22Rv1 (cell line): Measurements from ENCODE around the gene TRIP11.

Experiments
- ZFX ChIP-seq: fragments of 450-650 bp; IDR thresholded peaks from 2 replicates; pipeline ENCODE4 v1.6.1; 2017; ENCODE audit warnings: antibody characterized with exemption, borderline replicate concordance
- TF ChIP-seq, protein P1 (sequence below): fragments of 450-650 bp; IDR thresholded peaks from 2 replicates; pipeline ENCODE4 v1.5.1; 2017; ENCODE audit warnings: mild to moderate bottlenecking

DNA sequence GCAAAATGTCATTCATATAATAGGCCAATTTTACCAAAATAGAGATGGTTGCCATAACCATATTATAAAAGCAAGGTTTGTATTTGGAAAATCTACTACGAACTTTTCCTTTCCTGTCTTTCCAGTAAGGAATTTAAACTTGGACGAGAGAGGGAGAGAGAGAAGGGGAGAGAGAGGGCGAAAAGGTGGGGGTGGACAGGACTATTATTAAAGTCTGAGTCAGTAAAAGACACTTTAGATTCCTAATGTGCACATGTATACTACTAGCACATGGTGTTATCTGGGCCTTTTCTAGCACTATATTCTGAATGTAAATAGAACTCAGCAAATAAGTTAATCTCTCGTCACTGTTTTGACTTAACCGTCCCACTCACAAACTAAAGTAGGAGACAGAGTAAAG lies 62.0 kb downstream of the TRIP11 start:
- TF ChIP-seq, protein P1, sequence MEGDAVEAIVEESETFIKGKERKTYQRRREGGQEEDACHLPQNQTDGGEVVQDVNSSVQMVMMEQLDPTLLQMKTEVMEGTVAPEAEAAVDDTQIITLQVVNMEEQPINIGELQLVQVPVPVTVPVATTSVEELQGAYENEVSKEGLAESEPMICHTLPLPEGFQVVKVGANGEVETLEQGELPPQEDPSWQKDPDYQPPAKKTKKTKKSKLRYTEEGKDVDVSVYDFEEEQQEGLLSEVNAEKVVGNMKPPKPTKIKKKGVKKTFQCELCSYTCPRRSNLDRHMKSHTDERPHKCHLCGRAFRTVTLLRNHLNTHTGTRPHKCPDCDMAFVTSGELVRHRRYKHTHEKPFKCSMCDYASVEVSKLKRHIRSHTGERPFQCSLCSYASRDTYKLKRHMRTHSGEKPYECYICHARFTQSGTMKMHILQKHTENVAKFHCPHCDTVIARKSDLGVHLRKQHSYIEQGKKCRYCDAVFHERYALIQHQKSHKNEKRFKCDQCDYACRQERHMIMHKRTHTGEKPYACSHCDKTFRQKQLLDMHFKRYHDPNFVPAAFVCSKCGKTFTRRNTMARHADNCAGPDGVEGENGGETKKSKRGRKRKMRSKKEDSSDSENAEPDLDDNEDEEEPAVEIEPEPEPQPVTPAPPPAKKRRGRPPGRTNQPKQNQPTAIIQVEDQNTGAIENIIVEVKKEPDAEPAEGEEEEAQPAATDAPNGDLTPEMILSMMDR: no peak
- no peak for TF ChIP-seq ZFX
